Measurements from ENCODE around the gene CCDC27. TPM values are rescaled to one million over a fixed set of nuclear protein-coding genes. Genes with fewer than 3 reads are reported as not detected.

CCDC27 gene
- total RNA-seq, 1 donor from 2014 or later, result not detected

DNA sequence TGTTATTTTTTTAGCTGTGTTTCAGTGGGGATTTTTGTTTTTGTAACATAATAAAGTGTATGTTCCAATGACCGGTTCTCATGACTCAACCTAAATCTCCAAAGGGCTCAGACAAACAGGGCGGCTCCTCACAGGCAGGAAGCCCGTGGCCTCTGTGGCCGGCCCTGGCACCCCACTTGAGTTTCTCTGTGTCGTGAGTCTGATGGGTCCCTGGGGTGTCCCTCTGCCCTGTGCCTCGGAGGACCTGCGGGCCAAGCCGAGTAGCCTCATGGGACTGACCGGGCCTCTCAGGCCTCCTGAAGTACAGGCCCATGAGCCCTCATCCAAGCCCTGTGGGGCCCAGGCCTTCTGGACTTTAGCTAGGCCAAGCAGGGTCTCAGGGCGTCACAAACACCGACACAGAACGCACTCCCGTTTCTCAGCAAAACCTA lies 16.1 kb upstream of the CCDC27 start:
- no peak overlapping the region for H3K27ac Mint-ChIP-seq (ENCODE audit: unreplicated experiment)
- H3K4me1 Mint-ChIP-seq (ENCODE audit: low read depth, unreplicated experiment), result no peaks in the 10 kb centered on the region
- H3K4me3 Mint-ChIP-seq (ENCODE audit: unreplicated experiment), result no peak overlapping the region

GRCh38 chr1:3736708-3737107 lies 15.5 kb upstream of the CCDC27 start:
- Histone ChIP-seq H3K9ac (ENCODE audit: low read length) (no peak overlapping the region), H3K4me3 (ENCODE audit: insufficient read depth, low read depth, low read length) (no peak overlapping the region), H3K9me3 (ENCODE audit: insufficient read depth, low read depth, low read length) (no peaks in the 10 kb centered on the region), H3K27me3 (ENCODE audit: insufficient read depth, low read length) (peaks cover 2% of the 10 kb centered on the region), H3K27ac (ENCODE audit: low read depth, low read length) (no peak overlapping the region), H3K4me2 (ENCODE audit: low read length) (no peak overlapping the region), H3K4me1 (ENCODE audit: insufficient read depth, low read length) (no peaks in the 10 kb centered on the region), H3K36me3 (ENCODE audit: insufficient read depth, low read length) (peaks cover 7% of the 10 kb centered on the region), H2AFZ (ENCODE audit: low read depth, low read length) (no peak overlapping the region), H3K79me2 (ENCODE audit: insufficient read depth, low read length) (no peaks in the 10 kb centered on the region), H4K20me1 (ENCODE audit: insufficient read depth, low read length) (peaks cover 15% of the 10 kb centered on the region)
- DNase-seq (ENCODE audit: low read depth), result no peak
- peaks cover 2% of the 10 kb centered on the region for H3K27me3 Mint-ChIP-seq (ENCODE audit: low read depth, unreplicated experiment)
- no peak overlapping the region for H3K4me3 Mint-ChIP-seq (ENCODE audit: unreplicated experiment)
- H3K9me3 Mint-ChIP-seq (ENCODE audit: unreplicated experiment), result no peaks in the 10 kb centered on the region
- H3K36me3 Mint-ChIP-seq (ENCODE audit: low read depth, unreplicated experiment), result peaks cover 8% of the 10 kb centered on the region
- TF ChIP-seq CTCF (IDR thresholded peaks at IDR 0.05; ENCODE audit: insufficient read depth, low read depth, low read length), result no peak
- no peak for TF ChIP-seq EZH2 (IDR thresholded peaks at IDR 0.05; ENCODE audit: insufficient read depth, low read length)
- FAIRE-seq, result no peak
- H3K4me1 Mint-ChIP-seq (ENCODE audit: low read depth, unreplicated experiment), result no peaks in the 10 kb centered on the region
- no peak overlapping the region for H3K27ac Mint-ChIP-seq (ENCODE audit: unreplicated experiment)

More for the DNA sequence above, 16.1 kb upstream of the CCDC27 start:
- peaks cover 4% of the 10 kb centered on the region for H3K36me3 Mint-ChIP-seq (ENCODE audit: low read depth, unreplicated experiment)
- no peaks in the 10 kb centered on the region for H3K9me3 Mint-ChIP-seq (ENCODE audit: unreplicated experiment)
- peaks cover 6% of the 10 kb centered on the region for H3K27me3 ChIP-seq (ENCODE audit: insufficient read depth, low read length)
- no peak overlapping the region for H3K4me3 ChIP-seq (ENCODE audit: insufficient read depth, low read depth, low read length)
- H3K79me2 ChIP-seq (ENCODE audit: insufficient read depth, low read length), result no peaks in the 10 kb centered on the region
- H2AFZ ChIP-seq (ENCODE audit: low read depth, low read length), result no peak overlapping the region
- no peak for FAIRE-seq
- no peak overlapping the region for H3K27ac ChIP-seq (ENCODE audit: low read depth, low read length)
- no peak overlapping the region for H3K9ac ChIP-seq (ENCODE audit: low read length)
- H4K20me1 ChIP-seq (ENCODE audit: insufficient read depth, low read length), result peaks cover 15% of the 10 kb centered on the region
- peaks cover 7% of the 10 kb centered on the region for H3K36me3 ChIP-seq (ENCODE audit: insufficient read depth, low read length)
- peaks cover 2% of the 10 kb centered on the region for H3K27me3 Mint-ChIP-seq (ENCODE audit: low read depth, unreplicated experiment)
- TF ChIP-seq CTCF (IDR thresholded peaks at IDR 0.05; ENCODE audit: insufficient read depth, low read depth, low read length) (no peak), EZH2 (IDR thresholded peaks at IDR 0.05; ENCODE audit: insufficient read depth, low read length) (no peak)
- DNase-seq (ENCODE audit: low read depth), result no peak
- no peaks in the 10 kb centered on the region for H3K9me3 ChIP-seq (ENCODE audit: insufficient read depth, low read depth, low read length)
- no peaks in the 10 kb centered on the region for H3K4me1 ChIP-seq (ENCODE audit: insufficient read depth, low read length)
- no peak overlapping the region for H3K4me2 ChIP-seq (ENCODE audit: low read length)

DNA sequence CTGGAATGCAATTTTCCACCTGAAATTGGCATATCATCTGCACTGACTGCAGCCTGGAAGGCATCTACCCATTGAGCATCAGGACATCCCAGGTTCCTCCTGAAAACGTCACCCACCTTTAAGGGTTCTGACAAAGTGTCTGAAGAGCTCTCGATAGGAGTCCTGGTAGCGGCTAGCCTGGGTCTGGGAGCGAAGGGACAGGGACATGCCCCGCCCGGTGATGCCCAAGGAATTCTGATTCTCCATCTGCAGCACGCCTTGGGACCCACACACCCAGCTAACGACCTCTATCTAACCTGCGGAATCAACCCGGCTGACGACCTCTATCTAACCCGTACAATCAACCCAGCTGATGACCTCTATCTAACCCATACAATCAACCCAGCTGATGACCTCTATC lies 13.3 kb upstream of the CCDC27 start:
- no peaks in the 10 kb centered on the region for H3K9me3 ChIP-seq (ENCODE audit: insufficient read depth, low read depth, low read length)
- peaks cover 7% of the 10 kb centered on the region for H3K36me3 ChIP-seq (ENCODE audit: insufficient read depth, low read length)
- Mint-ChIP-seq H3K36me3 (ENCODE audit: low read depth, unreplicated experiment) (peaks cover 8% of the 10 kb centered on the region), H3K9me3 (ENCODE audit: unreplicated experiment) (no peaks in the 10 kb centered on the region), H3K27me3 (ENCODE audit: low read depth, unreplicated experiment) (no peaks in the 10 kb centered on the region), H3K4me3 (ENCODE audit: unreplicated experiment) (no peak overlapping the region), H3K4me1 (ENCODE audit: low read depth, unreplicated experiment) (no peaks in the 10 kb centered on the region), H3K27ac (ENCODE audit: unreplicated experiment) (no peak overlapping the region)
- no peaks in the 10 kb centered on the region for H3K27me3 ChIP-seq (ENCODE audit: insufficient read depth, low read length)
- H2AFZ ChIP-seq (ENCODE audit: low read depth, low read length), result no peak overlapping the region
- DNase-seq (ENCODE audit: low read depth), result no peak
- H3K4me3 ChIP-seq (ENCODE audit: insufficient read depth, low read depth, low read length), result no peak overlapping the region
- peaks cover 24% of the 10 kb centered on the region for H4K20me1 ChIP-seq (ENCODE audit: insufficient read depth, low read length)
- no peak overlapping the region for H3K9ac ChIP-seq (ENCODE audit: low read length)
- H3K4me2 ChIP-seq (ENCODE audit: low read length), result no peak overlapping the region
- H3K27ac ChIP-seq (ENCODE audit: low read depth, low read length), result no peak overlapping the region
- H3K4me1 ChIP-seq (ENCODE audit: insufficient read depth, low read length), result no peaks in the 10 kb centered on the region
- FAIRE-seq, result no peak
- TF ChIP-seq EZH2 (IDR thresholded peaks at IDR 0.05; ENCODE audit: insufficient read depth, low read length) (no peak), CTCF (IDR thresholded peaks at IDR 0.05; ENCODE audit: insufficient read depth, low read depth, low read length) (no peak)
- no peaks in the 10 kb centered on the region for H3K79me2 ChIP-seq (ENCODE audit: insufficient read depth, low read length)
